ENCODE measurements around the gene PRLR. TPM values are rescaled to one million over a fixed set of nuclear protein-coding genes. Genes with fewer than 3 reads are reported as not detected.
"Not testable (repeated sequence)": the region's sequence is repeated elsewhere in the genome, so short reads cannot be mapped to it uniquely, and the experiment has no call there.

The PRLR gene
- total RNA-seq, 1 donor from 2014 or later = not detected

DNA sequence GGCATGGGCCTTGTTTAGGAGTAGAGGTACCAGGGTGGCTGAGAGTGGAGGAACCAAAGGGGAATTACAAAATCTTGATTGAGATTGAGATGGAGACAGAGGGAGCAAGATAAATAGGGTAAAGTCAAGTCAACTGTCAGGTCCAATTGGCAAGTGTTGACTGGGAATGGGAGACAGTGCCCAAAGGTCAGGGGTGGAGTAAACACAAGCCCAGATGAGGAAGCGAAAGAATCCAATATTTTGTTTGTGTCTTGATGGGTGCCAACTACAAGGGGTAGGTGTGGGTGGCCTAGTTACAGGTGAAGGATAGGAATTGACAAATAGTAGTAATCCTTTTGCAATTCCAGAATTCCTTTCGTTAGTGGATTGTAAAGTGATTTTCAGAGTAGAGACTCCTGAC, 107.5 kb downstream of the PRLR start:
- peaks cover 27% of the 10 kb centered on the region for H3K27me3 Mint-ChIP-seq (ENCODE audit: low read depth)
- intact Hi-C loops (cut with micrococcal nuclease) = no loop called here
- no peaks in the 10 kb centered on the region for H3K9me3 Mint-ChIP-seq
- no peak overlapping the region for H3K4me3 Mint-ChIP-seq (ENCODE audit: low read depth)
- H3K27ac Mint-ChIP-seq = no peak overlapping the region
- no peaks in the 10 kb centered on the region for H3K4me1 Mint-ChIP-seq (ENCODE audit: low read depth)
- H3K36me3 Mint-ChIP-seq (ENCODE audit: low read depth) = no peaks in the 10 kb centered on the region
- DNase-seq (ENCODE audit: low spot score) = no peak

DNA sequence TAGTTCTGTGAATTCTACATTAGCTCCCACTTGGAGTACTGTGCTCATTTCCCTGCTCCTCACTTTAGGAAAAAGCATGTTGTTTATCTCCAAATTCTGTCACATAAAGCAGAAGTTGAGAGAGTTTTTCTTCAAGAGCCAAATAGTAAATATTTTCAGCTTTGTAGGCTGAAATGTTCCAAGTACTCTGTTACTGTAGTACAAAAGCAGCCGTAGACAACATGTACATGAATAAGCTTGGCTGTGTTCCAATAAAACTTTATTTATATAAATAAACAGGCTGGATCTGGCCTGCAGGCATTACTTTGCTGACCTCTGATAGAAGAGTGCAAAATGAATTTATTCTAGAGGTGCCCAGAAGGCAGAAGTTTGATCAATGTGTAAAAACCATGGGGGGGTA, 109.6 kb downstream of the PRLR start:
- H3K9me3 Mint-ChIP-seq = no peaks in the 10 kb centered on the region
- intact Hi-C loops (cut with micrococcal nuclease) = no loop called here
- DNase-seq (ENCODE audit: low spot score) = no peak
- no peaks in the 10 kb centered on the region for H3K4me1 Mint-ChIP-seq (ENCODE audit: low read depth)
- no peak overlapping the region for H3K27ac Mint-ChIP-seq
- no peak overlapping the region for H3K4me3 Mint-ChIP-seq (ENCODE audit: low read depth)
- H3K27me3 Mint-ChIP-seq (ENCODE audit: low read depth) = peaks cover 15% of the 10 kb centered on the region
- no peaks in the 10 kb centered on the region for H3K36me3 Mint-ChIP-seq (ENCODE audit: low read depth)

DNA sequence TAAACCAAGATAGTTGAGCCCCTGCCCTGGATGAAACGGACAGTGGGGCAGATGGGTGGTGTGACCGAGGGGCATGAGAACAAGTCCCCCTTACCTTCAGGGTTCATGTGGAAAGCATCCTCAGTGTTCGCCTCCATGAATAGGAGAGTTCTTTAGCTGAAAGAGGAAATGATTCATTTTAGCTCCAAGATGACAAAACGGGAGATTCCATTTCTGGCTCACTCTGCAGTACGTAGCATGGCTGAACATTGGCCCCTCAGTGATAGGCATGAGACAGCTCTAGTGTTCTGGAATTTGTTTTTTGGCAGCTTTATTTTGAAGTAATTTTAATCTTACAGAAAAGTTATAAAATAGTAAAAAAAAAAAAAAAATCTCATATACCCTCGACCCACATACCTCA, 112.3 kb downstream of the PRLR start:
- no peak overlapping the region for H3K27ac Mint-ChIP-seq
- no peak overlapping the region for H3K4me3 Mint-ChIP-seq (ENCODE audit: low read depth)
- no peaks in the 10 kb centered on the region for H3K9me3 Mint-ChIP-seq
- no peaks in the 10 kb centered on the region for H3K36me3 Mint-ChIP-seq (ENCODE audit: low read depth)
- no peaks in the 10 kb centered on the region for H3K4me1 Mint-ChIP-seq (ENCODE audit: low read depth)
- H3K27me3 Mint-ChIP-seq (ENCODE audit: low read depth) = peaks cover 15% of the 10 kb centered on the region
- intact Hi-C loops (cut with micrococcal nuclease) = no loop called here
- DNase-seq (ENCODE audit: low spot score) = no peak

DNA sequence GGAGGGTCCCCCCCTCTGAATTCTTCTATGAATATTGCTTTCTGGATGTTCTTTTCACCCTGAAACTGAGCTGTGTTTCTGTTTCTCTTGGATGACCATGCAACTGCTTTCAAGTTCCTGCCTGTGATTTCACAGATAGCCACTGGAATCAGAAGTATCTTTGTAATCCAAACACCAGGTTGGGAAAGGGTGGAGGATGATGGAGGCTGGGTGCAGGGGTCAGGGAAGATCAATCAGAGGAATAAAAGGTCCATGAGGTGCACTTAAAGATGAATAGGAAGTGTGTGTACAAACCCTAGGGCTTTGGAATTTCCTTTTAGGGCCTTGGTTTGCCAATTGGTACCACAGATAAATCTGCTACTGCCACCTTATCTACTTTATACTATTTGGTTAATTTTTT, 114.4 kb downstream of the PRLR start:
- peaks cover 2% of the 10 kb centered on the region for H3K27me3 Mint-ChIP-seq (ENCODE audit: low read depth)
- H3K9me3 Mint-ChIP-seq = no peaks in the 10 kb centered on the region
- H3K27ac Mint-ChIP-seq = no peak overlapping the region
- no peaks in the 10 kb centered on the region for H3K4me1 Mint-ChIP-seq (ENCODE audit: low read depth)
- H3K4me3 Mint-ChIP-seq (ENCODE audit: low read depth) = no peak overlapping the region
- DNase-seq (ENCODE audit: low spot score) = no peak
- intact Hi-C loops (cut with micrococcal nuclease) = no loop called here
- no peaks in the 10 kb centered on the region for H3K36me3 Mint-ChIP-seq (ENCODE audit: low read depth)

DNA sequence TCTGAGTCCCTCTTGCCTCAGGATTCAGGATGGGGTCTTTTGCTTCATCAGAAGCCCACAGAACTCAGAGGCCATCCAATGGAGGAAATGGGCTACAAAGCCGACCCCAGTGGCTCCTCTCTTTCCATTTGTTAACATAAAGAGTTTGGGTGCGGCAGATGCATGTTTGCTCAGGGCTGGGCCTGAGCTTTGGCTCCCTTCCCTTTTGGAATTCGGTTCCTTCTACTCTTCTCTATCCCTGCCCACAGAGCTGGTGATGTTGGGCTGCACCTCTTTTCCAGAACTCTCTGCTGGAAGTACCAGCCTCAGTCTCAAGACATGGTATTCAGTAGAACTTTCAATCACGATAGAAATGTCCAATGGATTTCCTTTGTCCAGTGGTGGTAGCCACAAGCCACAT, 115.6 kb downstream of the PRLR start:
- H3K36me3 Mint-ChIP-seq (ENCODE audit: low read depth) = no peaks in the 10 kb centered on the region
- no peak overlapping the region for H3K4me3 Mint-ChIP-seq (ENCODE audit: low read depth)
- peaks cover 2% of the 10 kb centered on the region for H3K27me3 Mint-ChIP-seq (ENCODE audit: low read depth)
- H3K4me1 Mint-ChIP-seq (ENCODE audit: low read depth) = no peaks in the 10 kb centered on the region
- intact Hi-C loops (cut with micrococcal nuclease) = no loop called here
- no peaks in the 10 kb centered on the region for H3K9me3 Mint-ChIP-seq
- DNase-seq (ENCODE audit: low spot score) = no peak
- H3K27ac Mint-ChIP-seq = no peak overlapping the region

DNA sequence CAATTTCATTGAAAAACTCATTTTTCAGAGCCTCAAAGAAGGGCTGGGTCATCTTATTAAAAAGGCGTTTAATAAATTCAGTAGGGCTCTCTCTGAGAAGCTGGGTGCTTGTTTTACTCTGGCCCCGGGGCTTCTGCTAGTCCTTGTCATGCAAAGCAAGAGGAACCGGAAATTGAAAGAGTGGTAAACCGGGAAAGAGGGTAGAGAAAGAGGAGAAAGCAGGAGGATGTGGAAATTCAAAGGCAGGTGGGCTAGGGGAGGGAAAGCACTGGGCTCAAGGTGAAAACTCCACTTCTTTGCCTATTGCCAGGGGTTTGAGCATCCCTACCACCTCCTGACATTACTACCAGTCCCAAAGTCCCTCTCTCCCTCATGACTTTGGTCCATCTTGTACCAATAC, 118.0 kb downstream of the PRLR start:
- intact Hi-C loops (cut with micrococcal nuclease) = no loop called here
- H3K9me3 Mint-ChIP-seq = no peaks in the 10 kb centered on the region
- no peaks in the 10 kb centered on the region for H3K4me1 Mint-ChIP-seq (ENCODE audit: low read depth)
- DNase-seq (ENCODE audit: low spot score) = no peak
- no peak overlapping the region for H3K27ac Mint-ChIP-seq
- no peaks in the 10 kb centered on the region for H3K36me3 Mint-ChIP-seq (ENCODE audit: low read depth)
- H3K27me3 Mint-ChIP-seq (ENCODE audit: low read depth) = peaks cover 3% of the 10 kb centered on the region
- no peak overlapping the region for H3K4me3 Mint-ChIP-seq (ENCODE audit: low read depth)

DNA sequence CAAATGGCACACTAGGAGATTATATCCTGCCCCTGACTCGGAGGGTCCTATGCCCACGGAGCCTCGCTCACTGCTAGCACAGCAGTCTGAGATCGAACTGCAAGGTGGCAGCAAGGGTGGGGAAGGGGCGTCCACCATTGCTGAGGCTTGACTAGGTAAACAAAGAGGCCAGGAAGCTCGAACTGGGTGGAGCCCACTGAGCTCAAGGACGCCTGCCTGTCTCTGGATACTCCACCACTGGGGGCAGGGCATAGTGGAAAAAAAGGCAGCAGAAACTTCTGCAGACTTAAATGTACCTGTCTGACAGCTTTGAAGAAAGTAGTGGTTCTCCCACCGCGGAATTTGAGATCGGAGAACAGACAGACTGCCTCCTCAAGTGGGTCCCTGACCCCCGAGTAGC, 125.7 kb downstream of the PRLR start:
- DNase-seq (ENCODE audit: low spot score); H3K4me1 Mint-ChIP-seq (ENCODE audit: low read depth); H3K9me3 Mint-ChIP-seq; H3K27ac Mint-ChIP-seq; intact Hi-C loops (cut with micrococcal nuclease); H3K27me3 Mint-ChIP-seq (ENCODE audit: low read depth); H3K36me3 Mint-ChIP-seq (ENCODE audit: low read depth); H3K4me3 Mint-ChIP-seq (ENCODE audit: low read depth): not testable (repeated sequence)

DNA sequence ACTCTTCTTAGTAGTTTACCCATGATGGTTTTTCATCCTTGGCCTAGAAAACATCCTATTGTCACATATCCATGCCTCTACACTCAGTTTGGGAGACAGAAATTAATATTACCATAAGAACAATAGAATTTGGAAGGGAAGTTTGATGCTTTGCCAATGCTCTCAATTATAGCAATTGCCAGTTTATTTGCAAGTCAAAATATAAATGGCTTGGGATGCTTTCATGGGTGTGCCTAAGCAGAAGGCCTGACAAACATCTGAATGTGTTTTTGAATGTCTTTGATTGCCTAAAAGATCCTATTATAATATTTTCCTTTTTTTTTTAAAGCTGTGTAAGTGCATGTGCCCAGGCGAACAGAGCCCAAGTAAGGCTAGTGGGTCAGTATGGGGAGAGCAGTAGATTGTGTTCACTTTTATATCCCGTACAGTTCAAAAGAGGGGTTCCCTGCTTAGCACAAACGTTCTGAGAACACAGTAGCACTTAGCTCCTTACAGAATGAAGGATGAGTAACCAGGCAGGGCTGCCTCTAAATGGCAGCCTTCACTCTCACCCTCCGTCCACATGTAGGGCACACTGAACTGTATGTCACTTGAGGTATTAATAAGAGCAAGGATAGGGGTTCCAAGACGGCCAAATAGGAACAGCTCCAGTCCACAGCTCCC, 126.5 kb downstream of the PRLR start:
- H3K27me3 Mint-ChIP-seq (ENCODE audit: low read depth) = peaks cover 2% of the 10 kb centered on the region
- no peaks in the 10 kb centered on the region for H3K36me3 Mint-ChIP-seq (ENCODE audit: low read depth)
- no peak overlapping the region for H3K27ac Mint-ChIP-seq
- intact Hi-C loops (cut with micrococcal nuclease) = no loop called here
- no peak overlapping the region for H3K4me3 Mint-ChIP-seq (ENCODE audit: low read depth)
- DNase-seq (ENCODE audit: low spot score) = no peak
- H3K9me3 Mint-ChIP-seq = no peaks in the 10 kb centered on the region
- no peaks in the 10 kb centered on the region for H3K4me1 Mint-ChIP-seq (ENCODE audit: low read depth)

DNA sequence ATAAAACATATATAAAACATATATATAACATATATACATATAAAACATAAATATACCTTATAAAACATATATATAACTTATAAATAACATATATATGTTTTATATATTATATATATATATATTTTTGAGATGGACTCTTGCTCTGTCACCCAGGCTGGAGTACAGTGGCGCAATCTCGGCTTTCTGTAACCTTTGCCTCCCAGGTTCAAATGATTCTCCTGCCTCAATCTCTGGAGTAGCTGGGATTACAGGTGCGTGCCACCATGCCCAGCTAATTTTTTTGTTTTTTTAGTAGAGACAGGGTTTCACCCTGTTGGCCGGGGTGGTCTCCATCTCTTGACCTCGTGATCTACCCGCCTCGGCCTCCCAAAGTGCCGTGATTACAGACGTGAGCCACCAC, 128.6 kb downstream of the PRLR start:
- H3K4me3 Mint-ChIP-seq (ENCODE audit: low read depth); H3K4me1 Mint-ChIP-seq (ENCODE audit: low read depth); H3K36me3 Mint-ChIP-seq (ENCODE audit: low read depth); H3K27ac Mint-ChIP-seq; H3K27me3 Mint-ChIP-seq (ENCODE audit: low read depth); H3K9me3 Mint-ChIP-seq; intact Hi-C loops (cut with micrococcal nuclease); DNase-seq (ENCODE audit: low spot score): not testable (repeated sequence)

DNA sequence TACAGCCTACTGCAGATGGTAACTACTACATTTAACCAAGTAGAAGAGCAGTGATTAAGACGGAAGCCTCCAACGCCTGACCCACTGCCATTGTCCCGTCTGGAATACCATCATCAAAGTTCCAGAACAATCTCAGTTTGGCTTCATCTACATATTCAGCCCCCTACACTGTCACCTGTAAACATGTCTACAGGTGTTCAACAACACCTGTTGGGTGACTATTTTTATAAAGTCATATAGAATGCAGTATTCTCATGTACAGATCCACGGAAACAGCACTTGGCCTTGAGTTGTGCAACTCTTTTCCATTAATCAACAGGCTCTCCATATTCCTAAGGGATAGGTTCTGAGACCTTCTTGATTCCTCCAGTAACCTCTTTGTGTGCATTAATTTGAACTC, 129.3 kb downstream of the PRLR start:
- intact Hi-C loops (cut with micrococcal nuclease) = no loop called here
- H3K27ac Mint-ChIP-seq = no peak overlapping the region

DNA sequence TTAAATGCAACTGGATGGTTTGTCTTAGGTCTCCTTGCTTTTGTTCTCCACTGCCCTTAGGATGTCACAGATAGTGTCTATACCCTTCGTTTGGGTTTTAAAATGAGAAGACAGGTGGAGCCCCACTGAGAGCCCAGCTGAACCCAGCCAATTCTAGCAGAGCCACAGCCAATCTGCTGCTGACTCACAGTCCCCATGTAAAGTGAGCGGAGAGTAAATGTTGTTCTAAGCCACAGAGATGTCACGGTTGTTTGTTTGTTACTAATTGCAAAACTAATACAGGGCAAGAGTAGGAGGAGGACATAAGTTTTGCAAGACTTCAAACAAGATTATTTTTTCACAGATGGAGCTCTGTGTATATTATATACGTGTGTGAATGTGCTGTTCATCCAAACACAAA, 132.1 kb downstream of the PRLR start:
- Mint-ChIP-seq H3K36me3 (ENCODE audit: low read depth) (no peaks in the 10 kb centered on the region), H3K9me3 (no peaks in the 10 kb centered on the region), H3K4me1 (ENCODE audit: low read depth) (no peaks in the 10 kb centered on the region), H3K27ac (no peak overlapping the region), H3K4me3 (ENCODE audit: low read depth) (no peak overlapping the region), H3K27me3 (ENCODE audit: low read depth) (peaks cover 3% of the 10 kb centered on the region)
- intact Hi-C loops (cut with micrococcal nuclease) = no loop called here
- no peak for DNase-seq (ENCODE audit: low spot score)

More for the DNA sequence above, 129.3 kb downstream of the PRLR start:
- no peaks in the 10 kb centered on the region for H3K9me3 Mint-ChIP-seq
- H3K27me3 Mint-ChIP-seq (ENCODE audit: low read depth) = no peaks in the 10 kb centered on the region
- H3K36me3 Mint-ChIP-seq (ENCODE audit: low read depth) = no peaks in the 10 kb centered on the region
- no peak for DNase-seq (ENCODE audit: low spot score)
- H3K4me1 Mint-ChIP-seq (ENCODE audit: low read depth) = no peaks in the 10 kb centered on the region
- H3K4me3 Mint-ChIP-seq (ENCODE audit: low read depth) = no peak overlapping the region

DNA sequence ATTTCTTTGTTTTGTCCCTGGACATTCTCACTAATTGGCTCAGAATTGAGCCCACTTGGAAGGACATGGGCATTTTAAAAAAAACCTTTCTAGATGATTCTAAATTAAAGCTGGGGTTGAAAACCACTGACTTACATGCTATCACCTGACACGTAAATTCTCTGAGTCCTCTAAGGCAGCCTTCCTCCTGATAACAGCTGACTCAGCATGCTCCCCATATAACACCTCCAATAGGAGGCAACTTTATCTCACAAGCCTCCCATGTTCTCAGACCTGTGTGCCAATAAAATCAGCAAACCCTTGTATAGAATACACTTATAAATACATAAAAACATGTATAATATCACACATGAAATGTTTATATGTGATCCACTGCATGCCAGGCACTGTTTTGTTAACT, 133.4 kb downstream of the PRLR start:
- intact Hi-C loops (cut with micrococcal nuclease) = no loop called here
- Mint-ChIP-seq H3K9me3 (no peaks in the 10 kb centered on the region), H3K4me1 (ENCODE audit: low read depth) (no peaks in the 10 kb centered on the region)

DNA sequence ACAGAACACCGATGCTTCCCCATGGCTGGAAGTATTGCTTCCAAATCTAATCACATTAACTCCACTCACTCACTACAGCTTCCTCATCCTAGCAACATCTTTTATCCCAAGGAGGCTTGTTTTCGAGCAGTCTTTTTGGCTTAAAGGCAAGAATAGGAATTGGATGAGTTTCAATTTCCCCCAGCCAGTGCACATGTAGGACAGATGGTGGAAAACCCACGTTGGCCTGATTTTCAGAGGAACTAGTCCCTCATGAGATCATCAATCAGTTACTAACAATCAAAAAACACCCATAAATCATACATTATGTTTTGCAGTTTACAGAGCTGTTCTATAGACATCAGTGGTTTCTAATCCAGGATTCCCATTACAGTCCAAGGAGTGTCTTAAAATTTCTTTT, 134.1 kb downstream of the PRLR start:
- Mint-ChIP-seq H3K27ac (no peak overlapping the region), H3K4me3 (ENCODE audit: low read depth) (no peak overlapping the region), H3K27me3 (ENCODE audit: low read depth) (peaks cover 3% of the 10 kb centered on the region), H3K36me3 (ENCODE audit: low read depth) (no peaks in the 10 kb centered on the region), H3K9me3 (no peaks in the 10 kb centered on the region), H3K4me1 (ENCODE audit: low read depth) (no peaks in the 10 kb centered on the region)
- intact Hi-C loops (cut with micrococcal nuclease) = no loop called here
- DNase-seq (ENCODE audit: low spot score) = no peak

More for the DNA sequence above, 133.4 kb downstream of the PRLR start:
- Mint-ChIP-seq H3K4me3 (ENCODE audit: low read depth) (no peak overlapping the region), H3K27ac (no peak overlapping the region), H3K27me3 (ENCODE audit: low read depth) (peaks cover 3% of the 10 kb centered on the region), H3K36me3 (ENCODE audit: low read depth) (no peaks in the 10 kb centered on the region)
- DNase-seq (ENCODE audit: low spot score) = no peak

DNA sequence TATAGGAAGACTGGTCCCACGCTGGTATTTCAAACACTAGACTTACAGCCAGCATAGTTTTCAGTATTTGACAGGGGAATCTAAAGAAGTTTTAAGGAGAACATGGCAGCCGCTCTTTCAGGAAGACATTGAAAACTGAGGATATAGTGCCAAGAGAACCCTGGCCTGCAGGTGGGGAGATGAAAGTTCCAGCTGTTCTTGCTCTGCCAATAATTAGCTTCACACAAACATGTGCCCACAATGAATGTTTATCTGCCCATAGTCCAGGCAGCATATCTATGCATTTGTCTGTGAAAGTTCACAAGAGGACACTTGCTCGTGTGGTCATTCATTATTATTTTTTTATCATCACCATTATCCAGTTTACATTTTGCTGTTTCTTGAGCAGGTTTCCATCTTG, 134.9 kb downstream of the PRLR start:
- Mint-ChIP-seq H3K9me3 (no peaks in the 10 kb centered on the region), H3K4me3 (ENCODE audit: low read depth) (no peak overlapping the region), H3K4me1 (ENCODE audit: low read depth) (no peaks in the 10 kb centered on the region), H3K36me3 (ENCODE audit: low read depth) (no peaks in the 10 kb centered on the region), H3K27me3 (ENCODE audit: low read depth) (peaks cover 3% of the 10 kb centered on the region), H3K27ac (no peak overlapping the region)
- no peak for DNase-seq (ENCODE audit: low spot score)
- intact Hi-C loops (cut with micrococcal nuclease) = no loop called here

Data from activated T-helper 2 cell treated with anti-CD3 and anti-CD28 coated beads, Interferon-gamma antibody, Interleukin-2, Interleukin-4, amounts not matched to agents 10 μg/mL and 5 μg/mL and 100 μg/mL, durations not matched to agents 14 hours and 24 hours and 36 hours (primary cell).